Measurements from ENCODE around the gene SMIM24. TPM values are rescaled to one million over a fixed set of nuclear protein-coding genes. Genes with fewer than 3 reads are reported as not detected.

SMIM24 gene
- total and polyA plus RNA-seq, 10 of the 15 experiments (the other 5 are each of a cell fraction or from before 2014, with no cell fraction given), result 0.14 to 0.44 (median 0.23) TPM; not detected in 4

DNA sequence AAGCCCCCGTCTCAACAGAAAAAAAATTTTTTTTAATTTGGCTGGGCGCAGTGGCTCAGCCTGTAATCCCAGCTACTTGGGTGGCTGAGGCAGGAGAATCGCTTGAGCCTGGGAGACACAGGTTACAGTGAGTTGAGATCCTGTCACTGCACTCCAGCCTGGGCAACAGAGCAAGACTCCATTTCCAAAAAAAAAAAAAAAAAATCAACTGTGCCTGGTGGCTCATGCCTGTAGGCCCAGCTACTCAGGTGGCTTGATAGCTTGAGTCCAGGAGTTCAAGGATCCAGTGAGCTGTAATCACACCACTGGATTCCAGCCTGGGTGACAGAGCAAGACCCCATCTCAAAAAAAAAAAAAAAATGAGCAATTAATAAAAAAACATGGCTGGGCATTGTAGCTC, 21.5 kb upstream of the SMIM24 start:
- ChIA-PET POLR2A (interaction anchor here (0.6 to 1.6 kb wide), 3 partner anchors 40 to 754 kb away, joined by 3 to 6 read pairs (median 5); no protein-coding TSS in a partner anchor), SMC1A (ENCODE audit: uncharacterized antibody, unreplicated experiment) (interaction anchor here (0.6 kb wide), 2 partner anchors 32 to 465 kb away, joined by 3 read pairs; no protein-coding TSS in a partner anchor)
- in situ Hi-C loops (cut with MboI), result no loop called here

More for the DNA sequence above, 21.5 kb upstream of the SMIM24 start:
- WGBS (ENCODE audit: insufficient coverage, insufficient replicate concordance, low lambda C conversion rate, missing lambda C conversion rate), result 63% methylated on average over 3 of the region's 3 CpGs
- BruUV-seq (replicated peaks), result no TSS peak
- Histone ChIP-seq H3K4me1 (ENCODE audit: control insufficient read depth, insufficient read depth, low read length) (peaks cover 2% of the 10 kb centered on the region; the same call in 1 of the 2 replicates), H3K27ac (ENCODE audit: control insufficient read depth, insufficient read depth) (no peak overlapping the region), H3K4me2 (ENCODE audit: control insufficient read depth, insufficient read depth) (no peak overlapping the region), H3K4me3 (no peak overlapping the region), H4K20me1 (ENCODE audit: control insufficient read depth, insufficient read depth) (no peaks in the 10 kb centered on the region), H3K9me3 (replicated peaks; ENCODE audit: control insufficient read depth, insufficient read depth, low read length) (no peaks in the 10 kb centered on the region; the same call in 2 of the 3 replicates), H2AFZ (ENCODE audit: control insufficient read depth, low read depth, low read length) (no peak overlapping the region), H3K9ac (ENCODE audit: control insufficient read depth, insufficient read depth, low read length) (no peak overlapping the region), H3K27me3 (replicated peaks in 1 of 2; ENCODE audit: control insufficient read depth in 2 of 2, insufficient read depth in 2 of 2, low read length in 1 of 2) (no peaks in the 10 kb centered on the region), H3K79me2 (ENCODE audit: control insufficient read depth, insufficient read depth, low read length) (peaks cover 24% of the 10 kb centered on the region), H3K36me3 (ENCODE audit: control insufficient read depth in 2 of 2, insufficient read depth in 2 of 2, low read length in 1 of 2) (peaks cover 0 to under 1% of the 10 kb centered on the region in 2 experiments; a peak in 2 of 4 replicates)
- ChIA-PET RAD21 (ENCODE audit: unreplicated experiment) (interaction anchor here (0.7 kb wide), 1 partner anchor 33 kb away, joined by 3 read pairs; no protein-coding TSS in a partner anchor), CTCF (interaction anchor here (0.9 to 1.3 kb wide), 3 partner anchors 15 to 196 kb away, joined by 3 to 4 read pairs (median 4); no protein-coding TSS in a partner anchor)
- DNase-seq (ENCODE audit: low read depth, low spot score), result no peak
- no peak for TF ChIP-seq ATF7 (IDR thresholded peaks at IDR 0.05; ENCODE audit: low read depth)
- TF ChIP-seq, protein P1, sequence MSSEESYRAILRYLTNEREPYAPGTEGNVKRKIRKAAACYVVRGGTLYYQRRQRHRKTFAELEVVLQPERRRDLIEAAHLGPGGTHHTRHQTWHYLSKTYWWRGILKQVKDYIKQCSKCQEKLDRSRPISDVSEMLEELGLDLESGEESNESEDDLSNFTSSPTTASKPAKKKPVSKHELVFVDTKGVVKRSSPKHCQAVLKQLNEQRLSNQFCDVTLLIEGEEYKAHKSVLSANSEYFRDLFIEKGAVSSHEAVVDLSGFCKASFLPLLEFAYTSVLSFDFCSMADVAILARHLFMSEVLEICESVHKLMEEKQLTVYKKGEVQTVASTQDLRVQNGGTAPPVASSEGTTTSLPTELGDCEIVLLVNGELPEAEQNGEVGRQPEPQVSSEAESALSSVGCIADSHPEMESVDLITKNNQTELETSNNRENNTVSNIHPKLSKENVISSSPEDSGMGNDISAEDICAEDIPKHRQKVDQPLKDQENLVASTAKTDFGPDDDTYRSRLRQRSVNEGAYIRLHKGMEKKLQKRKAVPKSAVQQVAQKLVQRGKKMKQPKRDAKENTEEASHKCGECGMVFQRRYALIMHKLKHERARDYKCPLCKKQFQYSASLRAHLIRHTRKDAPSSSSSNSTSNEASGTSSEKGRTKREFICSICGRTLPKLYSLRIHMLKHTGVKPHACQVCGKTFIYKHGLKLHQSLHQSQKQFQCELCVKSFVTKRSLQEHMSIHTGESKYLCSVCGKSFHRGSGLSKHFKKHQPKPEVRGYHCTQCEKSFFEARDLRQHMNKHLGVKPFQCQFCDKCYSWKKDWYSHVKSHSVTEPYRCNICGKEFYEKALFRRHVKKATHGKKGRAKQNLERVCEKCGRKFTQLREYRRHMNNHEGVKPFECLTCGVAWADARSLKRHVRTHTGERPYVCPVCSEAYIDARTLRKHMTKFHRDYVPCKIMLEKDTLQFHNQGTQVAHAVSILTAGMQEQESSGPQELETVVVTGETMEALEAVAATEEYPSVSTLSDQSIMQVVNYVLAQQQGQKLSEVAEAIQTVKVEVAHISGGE (CRISPR knock-in tag; IDR thresholded peaks at IDR 0.05), result no peak
- no peak for TF ChIP-seq GATAD2B (conservative IDR thresholded peaks at IDR 0.05; ENCODE audit: low read depth)
- TF ChIP-seq MYB (IDR thresholded peaks at IDR 0.05; ENCODE audit: borderline replicate concordance, low read depth, low read length), result no peak
- no peak for TF ChIP-seq EP300 (IDR thresholded peaks at IDR 0.05; ENCODE audit: borderline replicate concordance in 1 of 2, control insufficient read depth in 1 of 2, low read depth in 2 of 2, low read length in 2 of 2)
- no peak for TF ChIP-seq EGR1 (IDR thresholded peaks at IDR 0.05; ENCODE audit: borderline replicate concordance in 1 of 2, low read depth in 2 of 2, low read length in 2 of 2)
- TF ChIP-seq HDGF (IDR thresholded peaks at IDR 0.05), result no peak
- TF ChIP-seq KLF5 (IDR thresholded peaks at IDR 0.05; ENCODE audit: partially characterized antibody), result no peak
- no peak for TF ChIP-seq KDM1A (IDR thresholded peaks at IDR 0.05; ENCODE audit: borderline replicate concordance)
- no peak for TF ChIP-seq RAD51 (IDR thresholded peaks at IDR 0.05)
- TF ChIP-seq BMI1 (IDR thresholded peaks at IDR 0.05; ENCODE audit: borderline replicate concordance), result no peak
- no peak for TF ChIP-seq ZNF207 (IDR thresholded peaks at IDR 0.05; ENCODE audit: borderline replicate concordance)
- TF ChIP-seq, protein P2, sequence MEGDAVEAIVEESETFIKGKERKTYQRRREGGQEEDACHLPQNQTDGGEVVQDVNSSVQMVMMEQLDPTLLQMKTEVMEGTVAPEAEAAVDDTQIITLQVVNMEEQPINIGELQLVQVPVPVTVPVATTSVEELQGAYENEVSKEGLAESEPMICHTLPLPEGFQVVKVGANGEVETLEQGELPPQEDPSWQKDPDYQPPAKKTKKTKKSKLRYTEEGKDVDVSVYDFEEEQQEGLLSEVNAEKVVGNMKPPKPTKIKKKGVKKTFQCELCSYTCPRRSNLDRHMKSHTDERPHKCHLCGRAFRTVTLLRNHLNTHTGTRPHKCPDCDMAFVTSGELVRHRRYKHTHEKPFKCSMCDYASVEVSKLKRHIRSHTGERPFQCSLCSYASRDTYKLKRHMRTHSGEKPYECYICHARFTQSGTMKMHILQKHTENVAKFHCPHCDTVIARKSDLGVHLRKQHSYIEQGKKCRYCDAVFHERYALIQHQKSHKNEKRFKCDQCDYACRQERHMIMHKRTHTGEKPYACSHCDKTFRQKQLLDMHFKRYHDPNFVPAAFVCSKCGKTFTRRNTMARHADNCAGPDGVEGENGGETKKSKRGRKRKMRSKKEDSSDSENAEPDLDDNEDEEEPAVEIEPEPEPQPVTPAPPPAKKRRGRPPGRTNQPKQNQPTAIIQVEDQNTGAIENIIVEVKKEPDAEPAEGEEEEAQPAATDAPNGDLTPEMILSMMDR (IDR thresholded peaks at IDR 0.05 in 2 of 3, conservative IDR thresholded peaks at IDR 0.05 in 1 of 3; ENCODE audit: control insufficient read depth in 2 of 3, extremely low read depth in 1 of 3, insufficient read depth in 1 of 3, low read depth in 3 of 3, low read length in 3 of 3), result no peak
- no peak for TF ChIP-seq CEBPB (IDR thresholded peaks at IDR 0.05; ENCODE audit: borderline replicate concordance in 1 of 2, low read depth in 2 of 2, low read length in 2 of 2)
- TF ChIP-seq TARDBP (IDR thresholded peaks at IDR 0.05; ENCODE audit: borderline replicate concordance), result no peak
- TF ChIP-seq TAF1 (IDR thresholded peaks at IDR 0.05; ENCODE audit: borderline replicate concordance, low read depth, low read length), result no peak
- no peak for TF ChIP-seq TBL1XR1 (IDR thresholded peaks at IDR 0.05; ENCODE audit: low read depth, low read length)
- ATAC-seq, result no peak
- no peak for FAIRE-seq
- intact Hi-C loops (cut with micrococcal nuclease; ENCODE audit: unreplicated experiment), result no loop called here
